PC-9 (cell line): ENCODE data around the gene ZNF680. TPM values are rescaled to one million over a fixed set of nuclear protein-coding genes. Genes with fewer than 3 reads are reported as not detected.

ENCODE experiments used
- BruUV-seq: library from RNA; stranded (reverse); fragments of 400-500 nt; replicated peaks from 2 replicates; lab custom pipeline; 2021; lab: Mats Ljungman, UMichigan
- CTCF ChIA-PET: fragments of 300-600 bp; sonication (Branson Sonifier 250); formaldehyde crosslinking; loops from one replicate; lab custom pipeline; 2022; ENCODE audit warnings: antibody characterized with exemption; lab: Charles Lee
- POLR2A ChIA-PET: fragments of 300-600 bp; sonication (Branson Sonifier 250); formaldehyde crosslinking; loops from one replicate; lab custom pipeline; 2022; ENCODE audit warnings: antibody characterized with exemption; ENCODE audit not compliant: unreplicated experiment; lab: Charles Lee
- DNase-seq, 2 experiments: peaks; one replicate each; pipeline versions ENCODE4 v3.0.0 to v3.0.0-alpha.2; 2015 to 2022; ENCODE audit warnings: mixed read lengths in 1 of 2
- H2AFZ ChIP-seq: fragments of 200-600 bp; sonication (generic); 2 replicates; pipeline ENCODE4 v1.8.1; 2017; ENCODE audit warnings: antibody characterized with exemption
- H3F3A ChIP-seq: fragments of 200-600 bp; sonication (generic); 2 replicates; pipeline ENCODE4 v1.8.1; 2017; ENCODE audit warnings: antibody characterized with exemption, mild to moderate bottlenecking, low read depth; ENCODE audit not compliant: insufficient read depth
- H3K27ac ChIP-seq: fragments of 200-600 bp; sonication (generic); 2 replicates; pipeline ENCODE4 v1.6.1; 2016; ENCODE audit warnings: mixed run types
- H3K27me3 ChIP-seq: fragments of 200-600 bp; sonication (generic); 2 replicates; pipeline ENCODE4 v1.6.1; 2016; ENCODE audit warnings: low read depth, mixed run types; ENCODE audit not compliant: insufficient read depth
- H3K36me3 ChIP-seq: fragments of 200-600 bp; sonication (generic); 2 replicates; pipeline ENCODE4 v1.6.1; 2016; ENCODE audit warnings: low read depth, mixed run types
- H3K4me1 ChIP-seq: fragments of 200-600 bp; sonication (generic); replicated peaks from 2 replicates; pipeline ENCODE4 v1.6.1; 2016; ENCODE audit warnings: mixed run types; ENCODE audit not compliant: insufficient read depth
- H3K4me2 ChIP-seq: fragments of 200-600 bp; sonication (generic); 2 replicates; pipeline ENCODE4 v1.6.1; 2017; ENCODE audit warnings: mixed run types
- H3K4me3 ChIP-seq: fragments of 200-600 bp; sonication (generic); 2 replicates; pipeline ENCODE4 v1.6.1; 2016; ENCODE audit warnings: mixed run types
- H3K79me2 ChIP-seq: fragments of 200-600 bp; sonication (generic); 2 replicates; pipeline ENCODE4 v1.6.1; 2017; ENCODE audit warnings: low read depth, mixed run types
- H3K9me2 ChIP-seq: fragments of 200-600 bp; sonication (generic); 2 replicates; pipeline ENCODE4 v1.8.1; 2017; ENCODE audit warnings: mild to moderate bottlenecking; ENCODE audit not compliant: insufficient read depth
- H3K9me3 ChIP-seq: fragments of 200-600 bp; sonication (generic); 2 replicates; pipeline ENCODE4 v1.8.1; 2016; ENCODE audit warnings: low read depth; ENCODE audit not compliant: insufficient read depth
- H4K20me1 ChIP-seq: fragments of 200-600 bp; sonication (generic); 2 replicates; pipeline ENCODE4 v1.8.1; 2017; ENCODE audit not compliant: insufficient read depth
- EZH2 ChIP-seq: fragments of 200-600 bp; sonication (generic); IDR thresholded peaks from 2 replicates; pipeline ENCODE4 v1.8.0; 2017; ENCODE audit warnings: antibody characterized with exemption, low read depth
- intact Hi-C: fragments of 100-400 bp; cut with micrococcal nuclease; formaldehyde crosslinking; loops from one replicate; pipeline ENCODE4 v1.10.0; 2022; ENCODE audit not compliant: unreplicated experiment
- total RNA-seq: library from RNA; stranded (reverse); gene quantifications from 2 replicates; pipeline ENCODE4 v1.2.3, GENCODE V29; 2021
- TF ChIP-seq, protein P1 (sequence below): fragments of 200-600 bp; sonication (generic); conservative IDR thresholded peaks from 2 replicates; pipeline ENCODE4 v1.6.1; 2017; ENCODE audit warnings: mixed run types, antibody characterized with exemption, mild to moderate bottlenecking, moderate library complexity

The ZNF680 gene
- total RNA-seq, 1 experiment from 2014 or later: 17.9 TPM

DNA sequence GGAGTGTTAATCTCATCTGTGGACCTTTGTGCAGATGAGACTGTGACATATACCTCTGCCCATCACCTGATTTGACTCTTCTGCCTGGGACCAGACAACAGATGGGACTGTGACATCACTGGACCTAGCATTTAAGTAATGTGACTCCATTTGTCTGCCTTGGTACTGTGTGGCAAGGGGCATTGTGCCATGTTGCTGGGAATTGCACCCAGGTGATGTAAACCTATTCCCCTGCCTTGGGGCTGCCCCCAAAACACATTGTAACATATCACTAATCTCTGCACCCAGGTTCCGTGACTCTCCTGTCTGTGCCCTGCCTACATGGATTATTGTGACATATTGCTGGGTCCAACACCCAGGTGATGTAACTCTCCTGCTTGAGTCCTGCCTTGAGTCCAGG, 40.4 kb upstream of the ZNF680 start:
- no peak overlapping the region for H3K4me3 ChIP-seq
- POLR2A ChIA-PET: no interaction called here
- DNase-seq: no peak
- no peaks in the 10 kb centered on the region; the same call in 1 of the 2 replicates for H3K9me3 ChIP-seq
- no peak overlapping the region for H3K27ac ChIP-seq
- CTCF ChIA-PET: no interaction called here
- H4K20me1 ChIP-seq: no peaks in the 10 kb centered on the region
- TF ChIP-seq EZH2: no peak
- TF ChIP-seq, protein P1, sequence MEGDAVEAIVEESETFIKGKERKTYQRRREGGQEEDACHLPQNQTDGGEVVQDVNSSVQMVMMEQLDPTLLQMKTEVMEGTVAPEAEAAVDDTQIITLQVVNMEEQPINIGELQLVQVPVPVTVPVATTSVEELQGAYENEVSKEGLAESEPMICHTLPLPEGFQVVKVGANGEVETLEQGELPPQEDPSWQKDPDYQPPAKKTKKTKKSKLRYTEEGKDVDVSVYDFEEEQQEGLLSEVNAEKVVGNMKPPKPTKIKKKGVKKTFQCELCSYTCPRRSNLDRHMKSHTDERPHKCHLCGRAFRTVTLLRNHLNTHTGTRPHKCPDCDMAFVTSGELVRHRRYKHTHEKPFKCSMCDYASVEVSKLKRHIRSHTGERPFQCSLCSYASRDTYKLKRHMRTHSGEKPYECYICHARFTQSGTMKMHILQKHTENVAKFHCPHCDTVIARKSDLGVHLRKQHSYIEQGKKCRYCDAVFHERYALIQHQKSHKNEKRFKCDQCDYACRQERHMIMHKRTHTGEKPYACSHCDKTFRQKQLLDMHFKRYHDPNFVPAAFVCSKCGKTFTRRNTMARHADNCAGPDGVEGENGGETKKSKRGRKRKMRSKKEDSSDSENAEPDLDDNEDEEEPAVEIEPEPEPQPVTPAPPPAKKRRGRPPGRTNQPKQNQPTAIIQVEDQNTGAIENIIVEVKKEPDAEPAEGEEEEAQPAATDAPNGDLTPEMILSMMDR: no peak
- H3F3A ChIP-seq: no peaks in the 10 kb centered on the region
- H3K9me2 ChIP-seq: no peaks in the 10 kb centered on the region
- H3K27me3 ChIP-seq: no peaks in the 10 kb centered on the region
- H3K79me2 ChIP-seq: no peaks in the 10 kb centered on the region
- no peaks in the 10 kb centered on the region for H3K36me3 ChIP-seq
- intact Hi-C loops: no loop called here
- no peaks in the 10 kb centered on the region for H3K4me1 ChIP-seq
- H3K4me2 ChIP-seq: no peak overlapping the region
- no TSS peak for BruUV-seq
- H2AFZ ChIP-seq: no peak overlapping the region

DNA sequence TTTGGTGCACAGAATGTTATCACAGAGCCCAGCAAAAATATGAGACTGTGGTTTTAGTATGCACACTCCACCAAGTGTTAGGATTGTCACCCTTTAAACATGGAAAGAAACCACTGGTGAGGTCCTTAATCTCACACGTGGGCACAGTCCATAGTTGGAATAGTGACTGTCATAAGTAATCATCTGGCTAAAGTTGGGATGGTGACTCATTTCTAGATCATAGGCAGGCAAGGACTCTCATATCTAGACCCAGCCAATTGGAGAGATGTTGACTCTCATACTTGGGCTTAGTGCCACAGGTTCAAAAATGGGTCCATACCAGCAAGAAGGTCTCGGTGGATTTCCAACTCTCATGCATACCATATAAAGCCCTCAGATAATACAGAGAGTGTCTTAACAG, 39.6 kb upstream of the ZNF680 start:
- no TSS peak for BruUV-seq
- ChIA-PET POLR2A (no interaction called here), CTCF (no interaction called here)

GRCh38 chr7:64602086-64602485, 39.2 kb upstream of the ZNF680 start:
- Histone ChIP-seq H3K27me3 (no peaks in the 10 kb centered on the region), H3K4me2 (no peak overlapping the region), H3K27ac (no peak overlapping the region), H3K9me2 (no peaks in the 10 kb centered on the region), H3K4me3 (no peak overlapping the region), H4K20me1 (no peaks in the 10 kb centered on the region), H3K4me1 (no peaks in the 10 kb centered on the region), H3K36me3 (no peaks in the 10 kb centered on the region), H3F3A (no peaks in the 10 kb centered on the region), H3K79me2 (no peaks in the 10 kb centered on the region), H3K9me3 (no peaks in the 10 kb centered on the region; the same call in 1 of the 2 replicates), H2AFZ (no peak overlapping the region)
- intact Hi-C loops: no loop called here
- DNase-seq: no peak
- ChIA-PET CTCF (no interaction called here), POLR2A (no interaction called here)
- no peak for TF ChIP-seq EZH2
- TF ChIP-seq, protein P1: no peak
- no TSS peak for BruUV-seq

More for the DNA sequence above, 39.6 kb upstream of the ZNF680 start:
- Histone ChIP-seq H3F3A (no peaks in the 10 kb centered on the region), H3K27me3 (no peaks in the 10 kb centered on the region), H3K4me1 (no peaks in the 10 kb centered on the region), H3K36me3 (no peaks in the 10 kb centered on the region), H2AFZ (no peak overlapping the region), H3K4me2 (no peak overlapping the region), H4K20me1 (no peaks in the 10 kb centered on the region), H3K79me2 (no peaks in the 10 kb centered on the region), H3K4me3 (no peak overlapping the region), H3K27ac (no peak overlapping the region), H3K9me2 (no peaks in the 10 kb centered on the region), H3K9me3 (no peaks in the 10 kb centered on the region; the same call in 1 of the 2 replicates)
- no peak for TF ChIP-seq EZH2
- TF ChIP-seq, protein P1: no peak
- intact Hi-C loops: no loop called here
- no peak for DNase-seq
